HL-60 (cell line): Measurements from ENCODE around the gene CHMP4B.

Experiments used
- DNase-seq, 2 experiments: peaks; one replicate each; pipeline ENCODE4 v3.0.0-alpha.2; 2010 to 2020; ENCODE audit warnings: low read depth in 1 of 2, low spot score in 1 of 2
- H3K27ac ChIP-seq: fragments of 250-450 bp; sonication (Bioruptor Pico); replicated peaks from 2 replicates; pipeline ENCODE4 v1.5.1; 2020; ENCODE audit warnings: mild to moderate bottlenecking, moderate library complexity
- H3K27me3 ChIP-seq: fragments of 250-450 bp; sonication (Bioruptor Pico); 2 replicates; pipeline ENCODE4 v1.5.1; 2021; ENCODE audit warnings: mild to moderate bottlenecking, moderate library complexity; ENCODE audit not compliant: insufficient read depth, poor library complexity, severe bottlenecking
- H3K4me3 ChIP-seq: replicated peaks from 2 replicates; pipeline ENCODE4 v1.5.1; 2011; ENCODE audit warnings: mild to moderate bottlenecking, control low read depth, low read length; ENCODE audit not compliant: insufficient read depth
- CTCF ChIP-seq: IDR thresholded peaks from one replicate; pipeline ENCODE4 v1.5.1; 2011; ENCODE audit warnings: low read length, control low read depth, inconsistent platforms; ENCODE audit not compliant: insufficient read depth
- GABPA ChIP-seq: IDR thresholded peaks from 2 replicates; pipeline ENCODE4 v1.6.1; 2012; ENCODE audit warnings: low read depth
- POLR2AphosphoS5 ChIP-seq: IDR thresholded peaks from 2 replicates; pipeline ENCODE4 v1.6.1; 2012; ENCODE audit warnings: low read depth
- SPI1 ChIP-seq: IDR thresholded peaks from 2 replicates; pipeline ENCODE4 v1.6.1; 2012; ENCODE audit warnings: low read depth, mild to moderate bottlenecking, borderline replicate concordance
- TF ChIP-seq, protein P1 (sequence below): IDR thresholded peaks from 2 replicates; pipeline ENCODE4 v1.6.1; 2012; ENCODE audit warnings: low read depth; ENCODE audit not compliant: insufficient replicate concordance

CHMP4B gene

GRCh38 chr20:33900521-33901131 is 89.5 kb downstream of the CHMP4B start:
- TF ChIP-seq, protein P1, sequence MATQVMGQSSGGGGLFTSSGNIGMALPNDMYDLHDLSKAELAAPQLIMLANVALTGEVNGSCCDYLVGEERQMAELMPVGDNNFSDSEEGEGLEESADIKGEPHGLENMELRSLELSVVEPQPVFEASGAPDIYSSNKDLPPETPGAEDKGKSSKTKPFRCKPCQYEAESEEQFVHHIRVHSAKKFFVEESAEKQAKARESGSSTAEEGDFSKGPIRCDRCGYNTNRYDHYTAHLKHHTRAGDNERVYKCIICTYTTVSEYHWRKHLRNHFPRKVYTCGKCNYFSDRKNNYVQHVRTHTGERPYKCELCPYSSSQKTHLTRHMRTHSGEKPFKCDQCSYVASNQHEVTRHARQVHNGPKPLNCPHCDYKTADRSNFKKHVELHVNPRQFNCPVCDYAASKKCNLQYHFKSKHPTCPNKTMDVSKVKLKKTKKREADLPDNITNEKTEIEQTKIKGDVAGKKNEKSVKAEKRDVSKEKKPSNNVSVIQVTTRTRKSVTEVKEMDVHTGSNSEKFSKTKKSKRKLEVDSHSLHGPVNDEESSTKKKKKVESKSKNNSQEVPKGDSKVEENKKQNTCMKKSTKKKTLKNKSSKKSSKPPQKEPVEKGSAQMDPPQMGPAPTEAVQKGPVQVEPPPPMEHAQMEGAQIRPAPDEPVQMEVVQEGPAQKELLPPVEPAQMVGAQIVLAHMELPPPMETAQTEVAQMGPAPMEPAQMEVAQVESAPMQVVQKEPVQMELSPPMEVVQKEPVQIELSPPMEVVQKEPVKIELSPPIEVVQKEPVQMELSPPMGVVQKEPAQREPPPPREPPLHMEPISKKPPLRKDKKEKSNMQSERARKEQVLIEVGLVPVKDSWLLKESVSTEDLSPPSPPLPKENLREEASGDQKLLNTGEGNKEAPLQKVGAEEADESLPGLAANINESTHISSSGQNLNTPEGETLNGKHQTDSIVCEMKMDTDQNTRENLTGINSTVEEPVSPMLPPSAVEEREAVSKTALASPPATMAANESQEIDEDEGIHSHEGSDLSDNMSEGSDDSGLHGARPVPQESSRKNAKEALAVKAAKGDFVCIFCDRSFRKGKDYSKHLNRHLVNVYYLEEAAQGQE: no peak
- TF ChIP-seq POLR2AphosphoS5 (no peak), GABPA (no peak), CTCF (no peak), SPI1 (no peak)

DNA sequence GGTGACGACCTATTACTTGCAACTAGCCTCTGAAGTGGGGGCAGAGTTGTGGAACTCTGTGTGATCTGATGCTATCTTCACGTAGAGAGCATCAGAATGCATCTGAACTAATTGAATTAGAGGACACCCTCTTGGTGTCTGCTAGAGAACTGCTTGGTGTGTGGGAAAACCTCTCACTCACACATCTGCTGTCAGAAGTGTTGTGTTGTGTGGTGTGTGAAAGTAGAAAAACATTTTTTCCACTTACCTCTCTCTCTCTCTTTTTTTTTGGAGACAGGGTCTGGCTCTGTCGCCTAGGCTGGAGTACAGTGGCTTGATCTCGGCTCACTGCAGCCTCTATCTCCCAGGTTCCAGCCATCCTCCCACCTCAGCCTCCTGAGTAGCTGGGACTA is 90.0 kb downstream of the CHMP4B start:
- TF ChIP-seq POLR2AphosphoS5 (no peak), CTCF (no peak), SPI1 (no peak), GABPA (no peak)
- TF ChIP-seq, protein P1: no peak

More at GRCh38 chr20:33900521-33901131, 89.5 kb downstream of the CHMP4B start:
- Histone ChIP-seq H3K4me3 (no peak overlapping the region), H3K27me3 (no peaks in the 10 kb centered on the region), H3K27ac (no peak overlapping the region)
- DNase-seq: no peak

GRCh38 chr20:33902011-33902410 is 90.9 kb downstream of the CHMP4B start:
- TF ChIP-seq GABPA (no peak), CTCF (no peak), POLR2AphosphoS5 (no peak)
- Histone ChIP-seq H3K27me3 (no peaks in the 10 kb centered on the region), H3K27ac (no peak overlapping the region), H3K4me3 (no peak overlapping the region)
- no peak for DNase-seq

More for the DNA sequence above, 90.0 kb downstream of the CHMP4B start:
- DNase-seq: no peak
- no peaks in the 10 kb centered on the region for H3K27me3 ChIP-seq
- no peak overlapping the region for H3K4me3 ChIP-seq
- H3K27ac ChIP-seq: no peak overlapping the region
